Uterus (tissue), 4 donors: ENCODE data around the gene XXYLT1. TPM values are rescaled to one million over a fixed set of nuclear protein-coding genes. Genes with fewer than 3 reads are reported as not detected.
"Not testable (repeated sequence)": the region's sequence is repeated elsewhere in the genome, so short reads cannot be mapped to it uniquely, and the experiment has no call there.

Source experiments
- DNase-seq, 2 donors: peaks; one replicate each; pipeline ENCODE4 v3.0.0-alpha.2; 2019 to 2020
- H3K27ac ChIP-seq, 2 donors: fragments of 200-600 bp; sonication (generic); 1 replicate in 1 of 2; 2 replicates in 1 of 2; pipeline ENCODE4 v1.5.1; 2016 to 2018
- H3K27me3 ChIP-seq, 2 donors: fragments of 200-600 bp; sonication (generic); one replicate each; pipeline ENCODE4 v1.5.1; 2018 to 2019; ENCODE audit warnings: control low read depth in 1 of 2
- H3K36me3 ChIP-seq, 2 donors: fragments of 200-600 bp; sonication (generic); one replicate each; pipeline ENCODE4 v1.5.1; 2019; ENCODE audit warnings: control low read depth in 1 of 2
- H3K4me1 ChIP-seq, 2 donors: fragments of 200-600 bp; sonication (generic); one replicate each; pipeline ENCODE4 v1.5.1; 2018 to 2019; ENCODE audit warnings: control low read depth in 1 of 2
- H3K4me3 ChIP-seq, 2 donors: fragments of 200-600 bp; sonication (generic); 1 replicate in 1 of 2; 2 replicates in 1 of 2; pipeline ENCODE4 v1.5.1; 2018 to 2019; ENCODE audit warnings: mild to moderate bottlenecking in 1 of 2
- H3K9me3 ChIP-seq, 2 donors: fragments of 200-600 bp; sonication (generic); one replicate each; pipeline ENCODE4 v1.5.1; 2019; ENCODE audit warnings: control low read depth in 1 of 2
- POLR2A ChIP-seq, 2 donors: fragments of 450-650 bp; IDR thresholded peaks; one replicate each; pipeline ENCODE4 v1.6.1; 2016; ENCODE audit warnings: antibody characterized with exemption in 2 of 2, mild to moderate bottlenecking in 1 of 2, moderate library complexity in 1 of 2
- intact Hi-C: fragments of 100-400 bp; cut with DNase I; formaldehyde crosslinking; loops from one replicate; pipeline ENCODE4 v1.15.1; 2023; ENCODE audit warnings: low total_unique reads
- total RNA-seq, 4 donors: library from RNA; depleted of rRNA in 3 of 4; stranded (reverse); fragments of >200 nt in 3 of 4; gene quantifications; one replicate each; pipeline versions ENCODE4 v1.1.0 to v1.2.4, GENCODE V29; 2014 to 2023
- TF ChIP-seq, protein P1 (sequence below), 4 experiments: fragments of 200-600 bp in 2 of 4; fragments of 450-650 bp in 2 of 4; sonication (generic) in 2 of 4; IDR thresholded peaks; one replicate each; pipeline ENCODE4 v1.5.1; 2016 to 2019; ENCODE audit warnings: antibody characterized with exemption in 4 of 4, mild to moderate bottlenecking in 2 of 4, moderate library complexity in 1 of 4
- donor health status: DM: yes; HTN: yes; CAD: no.

XXYLT1 gene
- total RNA-seq, 4 donors from 2014 or later = 10.6 to 52.5 (median 23.8) TPM

- Histone ChIP-seq H3K4me3 (no peak overlapping the region), H3K27me3 (no peaks in the 10 kb centered on the region), H3K9me3 (no peaks in the 10 kb centered on the region), H3K27ac (no peak overlapping the region), H3K36me3 (no peaks in the 10 kb centered on the region), H3K4me1 (no peaks in the 10 kb centered on the region)
- no peak for DNase-seq
- intact Hi-C loops = no loop called here
- TF ChIP-seq, protein P1, sequence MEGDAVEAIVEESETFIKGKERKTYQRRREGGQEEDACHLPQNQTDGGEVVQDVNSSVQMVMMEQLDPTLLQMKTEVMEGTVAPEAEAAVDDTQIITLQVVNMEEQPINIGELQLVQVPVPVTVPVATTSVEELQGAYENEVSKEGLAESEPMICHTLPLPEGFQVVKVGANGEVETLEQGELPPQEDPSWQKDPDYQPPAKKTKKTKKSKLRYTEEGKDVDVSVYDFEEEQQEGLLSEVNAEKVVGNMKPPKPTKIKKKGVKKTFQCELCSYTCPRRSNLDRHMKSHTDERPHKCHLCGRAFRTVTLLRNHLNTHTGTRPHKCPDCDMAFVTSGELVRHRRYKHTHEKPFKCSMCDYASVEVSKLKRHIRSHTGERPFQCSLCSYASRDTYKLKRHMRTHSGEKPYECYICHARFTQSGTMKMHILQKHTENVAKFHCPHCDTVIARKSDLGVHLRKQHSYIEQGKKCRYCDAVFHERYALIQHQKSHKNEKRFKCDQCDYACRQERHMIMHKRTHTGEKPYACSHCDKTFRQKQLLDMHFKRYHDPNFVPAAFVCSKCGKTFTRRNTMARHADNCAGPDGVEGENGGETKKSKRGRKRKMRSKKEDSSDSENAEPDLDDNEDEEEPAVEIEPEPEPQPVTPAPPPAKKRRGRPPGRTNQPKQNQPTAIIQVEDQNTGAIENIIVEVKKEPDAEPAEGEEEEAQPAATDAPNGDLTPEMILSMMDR (IDR thresholded peaks at IDR 0.05) = no peak
- TF ChIP-seq POLR2A (IDR thresholded peaks at IDR 0.05) = no peak
Observed at GRCh38 chr3:195052939-195053338, 218.0 kb downstream of the XXYLT1 start.

DNA sequence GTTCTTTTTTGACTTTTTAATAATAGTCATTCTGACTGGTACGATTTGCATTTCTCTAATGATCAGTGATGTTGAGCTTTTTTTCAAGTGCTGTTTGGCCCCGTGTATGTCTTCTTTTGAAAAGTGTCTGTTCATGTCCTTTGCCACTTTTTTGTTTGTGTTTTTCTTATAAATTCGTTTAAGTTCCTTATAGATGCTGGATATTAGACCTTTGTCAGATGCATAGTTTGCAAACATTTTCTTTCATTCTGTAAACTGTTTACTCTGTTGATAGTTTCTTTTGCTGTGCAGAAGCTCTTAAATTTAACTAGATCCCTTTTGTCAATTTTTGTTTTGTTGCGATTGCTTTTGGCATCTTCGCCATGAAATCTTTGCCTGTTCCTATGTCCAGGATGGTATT lies 220.7 kb downstream of the XXYLT1 start:
- intact Hi-C loops, H3K36me3 ChIP-seq, DNase-seq, H3K27ac ChIP-seq, H3K27me3 ChIP-seq, H3K4me1 ChIP-seq, H3K9me3 ChIP-seq, H3K4me3 ChIP-seq: not testable (repeated sequence)

DNA sequence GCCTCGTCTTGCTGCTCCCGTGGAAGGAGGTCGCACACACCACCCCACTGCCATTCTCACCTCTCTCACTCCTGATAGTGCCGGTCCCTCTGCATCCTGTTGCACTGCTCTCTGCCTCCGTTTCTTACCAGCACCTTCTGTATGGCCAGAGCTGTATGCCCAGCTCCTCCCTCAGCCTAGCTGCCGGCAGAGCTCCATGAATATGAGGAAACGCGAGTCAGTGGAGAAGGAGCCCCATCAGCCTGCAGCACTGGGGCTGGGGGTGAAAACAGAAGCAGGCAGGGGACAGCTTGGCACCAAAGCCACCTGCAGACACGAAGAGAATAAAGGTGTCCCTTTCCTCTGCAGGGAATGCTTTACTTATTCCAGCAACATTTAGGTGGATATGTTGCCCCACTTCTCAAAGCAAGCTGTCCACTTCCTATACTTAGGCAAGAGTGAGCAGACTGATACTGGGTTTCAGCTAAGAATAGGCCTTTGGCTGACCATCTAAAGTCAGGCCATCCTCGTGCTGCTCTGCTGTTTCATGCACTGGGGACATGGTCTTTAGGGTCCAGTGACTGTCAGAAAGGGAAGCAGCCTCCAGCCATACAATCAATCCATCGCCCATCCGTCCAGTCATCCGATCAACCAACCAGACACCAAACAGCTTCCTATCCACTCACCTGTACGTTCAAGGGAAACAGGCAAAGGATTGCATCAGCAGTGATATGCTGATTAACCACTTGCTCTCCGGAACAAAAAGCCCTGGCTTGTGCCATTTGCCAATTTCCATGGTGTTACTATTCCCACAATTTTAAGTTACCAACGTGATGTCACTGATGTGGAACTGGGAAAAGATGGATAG lies 222.7 kb downstream of the XXYLT1 start:
- H3K27me3 ChIP-seq = no peaks in the 10 kb centered on the region
- H3K9me3 ChIP-seq = no peaks in the 10 kb centered on the region
- intact Hi-C loops = no loop called here
- no peak overlapping the region for H3K27ac ChIP-seq
- no peak overlapping the region for H3K4me3 ChIP-seq
- peak in 1 of 2 donors; percentile 6 for DNase-seq
- H3K36me3 ChIP-seq = no peaks in the 10 kb centered on the region
- no peaks in the 10 kb centered on the region for H3K4me1 ChIP-seq
- TF ChIP-seq, protein P1 (IDR thresholded peaks at IDR 0.05) = no peak
- TF ChIP-seq POLR2A (IDR thresholded peaks at IDR 0.05) = no peak

DNA sequence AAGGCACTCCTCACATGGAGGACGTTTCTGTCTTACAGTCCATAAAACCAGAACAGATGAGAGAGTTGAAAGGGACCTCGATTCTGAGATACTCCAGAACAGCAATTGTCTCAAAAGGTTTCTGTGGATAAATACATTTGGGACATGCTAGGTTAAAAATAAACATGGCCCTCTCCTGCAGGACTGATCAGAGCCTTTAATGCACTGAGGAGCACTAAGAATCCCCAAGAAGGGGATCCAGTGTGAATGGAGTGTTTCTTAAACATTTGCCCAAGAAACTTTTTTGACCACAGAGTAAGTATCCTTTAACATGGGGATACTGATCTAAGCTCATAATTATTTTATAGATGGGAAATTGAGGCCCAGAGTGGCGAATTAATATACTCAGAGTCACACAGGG lies 223.4 kb downstream of the XXYLT1 start:
- H3K27me3 ChIP-seq = no peaks in the 10 kb centered on the region
- H3K4me1 ChIP-seq = no peaks in the 10 kb centered on the region
- TF ChIP-seq, protein P1 (IDR thresholded peaks at IDR 0.05) = no peak
- no peak for TF ChIP-seq POLR2A (IDR thresholded peaks at IDR 0.05)
- no peaks in the 10 kb centered on the region for H3K36me3 ChIP-seq
- no peak overlapping the region for H3K27ac ChIP-seq
- no peak for DNase-seq
- intact Hi-C loops = no loop called here
- H3K4me3 ChIP-seq = no peak overlapping the region
- H3K9me3 ChIP-seq = no peaks in the 10 kb centered on the region

DNA sequence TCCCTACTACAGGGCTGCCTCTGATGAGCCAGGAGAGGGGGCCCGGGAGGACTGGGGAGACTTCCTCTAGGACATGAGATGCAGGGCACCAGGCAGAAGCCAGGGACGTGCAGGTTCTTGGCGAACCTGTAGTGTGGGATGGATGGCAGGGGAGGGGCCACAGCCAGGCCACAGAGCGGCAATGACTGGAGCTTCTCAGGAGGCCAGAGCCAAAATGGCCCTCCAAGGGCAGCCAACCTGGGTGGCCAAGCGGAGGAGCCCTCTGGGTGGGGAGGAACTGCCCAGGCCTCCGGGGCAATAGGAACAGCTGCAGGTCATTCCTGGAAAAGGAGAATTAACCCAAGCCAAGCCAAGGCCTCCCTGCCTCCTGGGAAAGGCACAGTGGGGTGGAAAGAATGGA lies 224.5 kb downstream of the XXYLT1 start:
- Histone ChIP-seq H3K9me3 (no peaks in the 10 kb centered on the region), H3K4me1 (no peaks in the 10 kb centered on the region), H3K36me3 (no peaks in the 10 kb centered on the region), H3K27me3 (no peaks in the 10 kb centered on the region), H3K27ac (no peak overlapping the region), H3K4me3 (no peak overlapping the region)
- intact Hi-C loops = no loop called here
- peak in 1 of 2 donors; percentile 11 for DNase-seq
- TF ChIP-seq POLR2A (IDR thresholded peaks at IDR 0.05) = no peak
- TF ChIP-seq, protein P1 (IDR thresholded peaks at IDR 0.05) = no peak
